Left hindlimb (tissue), 1 donor: ENCODE data around the gene CRACR2B.

Experiments used
- DNase-seq: peaks from one replicate; pipeline ENCODE4 v3.0.0-alpha.2; 2018

The CRACR2B gene

DNA sequence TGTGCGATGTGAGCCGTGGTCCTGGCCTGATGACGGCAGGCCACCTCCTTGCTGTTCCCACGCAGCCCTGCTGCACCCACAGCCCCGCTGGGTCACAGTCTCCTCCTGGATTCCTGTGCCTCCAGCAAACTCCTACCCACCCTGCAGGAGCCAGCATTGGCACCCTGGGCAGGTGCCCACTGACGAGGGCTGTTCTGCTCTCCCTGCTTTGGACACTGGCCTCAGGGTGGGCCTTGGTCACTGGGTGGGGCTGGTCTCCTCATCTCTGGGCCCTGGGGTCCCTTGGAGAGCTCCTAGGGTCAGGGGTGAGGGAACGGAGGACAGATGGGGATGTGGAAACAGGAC is 27.6 kb downstream of the CRACR2B start:
- no peak for DNase-seq

DNA sequence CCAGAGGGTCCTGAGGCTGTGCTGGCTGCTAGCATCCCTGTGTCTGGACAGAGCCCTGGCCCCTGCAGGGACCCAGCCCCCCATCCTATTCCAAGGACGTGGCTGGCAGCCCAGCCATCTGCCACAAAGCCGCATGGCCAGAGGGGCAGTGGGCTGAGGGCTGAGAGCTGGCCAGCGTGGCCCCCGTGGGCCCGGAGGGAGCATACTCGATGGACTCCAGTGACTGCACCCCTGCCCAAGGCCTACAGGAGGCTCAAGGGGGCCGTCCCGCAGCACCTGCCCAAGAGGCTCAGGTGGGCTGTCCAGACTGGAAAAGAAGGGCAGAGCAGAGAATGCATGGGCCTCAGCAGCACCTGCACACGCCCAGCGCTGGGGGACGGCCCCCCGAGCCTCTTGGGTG is 28.1 kb downstream of the CRACR2B start:
- no peak for DNase-seq

GRCh38 chr11:856397-856796 is 28.7 kb downstream of the CRACR2B start:
- DNase-seq = no peak

DNA sequence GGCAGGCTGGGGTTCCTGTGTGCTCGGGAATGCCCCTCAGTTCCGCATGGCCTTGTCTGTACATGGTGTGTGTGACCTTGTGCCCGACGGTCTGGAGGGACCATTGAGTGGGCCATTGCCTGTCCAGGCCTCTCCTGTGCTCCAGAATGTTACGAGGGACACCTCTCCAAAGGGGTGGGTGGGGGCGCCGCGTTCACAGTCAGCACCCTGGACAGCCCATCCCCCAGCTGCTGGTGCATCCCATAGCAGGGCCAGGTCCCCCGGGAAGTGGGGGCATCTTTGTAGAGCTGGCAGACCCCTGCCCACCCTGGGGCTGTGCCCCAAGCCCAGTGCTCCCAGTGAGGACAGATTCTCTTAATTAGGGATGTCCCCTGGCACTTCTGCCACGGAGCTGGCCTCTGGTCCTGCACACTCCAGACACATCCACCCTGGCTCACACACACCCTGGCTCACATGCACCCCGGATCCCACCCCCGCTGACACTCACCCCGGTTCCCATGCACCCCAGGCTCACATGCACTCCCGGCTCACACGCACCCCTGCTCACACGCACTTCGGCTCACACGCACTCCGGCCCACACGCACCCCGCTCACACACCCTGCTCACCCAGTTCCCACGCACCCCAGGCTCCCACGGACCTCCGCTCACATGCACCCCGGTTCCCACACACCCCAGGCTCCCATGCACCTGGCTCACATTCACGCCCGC is 30.5 kb downstream of the CRACR2B start:
- no peak for DNase-seq

DNA sequence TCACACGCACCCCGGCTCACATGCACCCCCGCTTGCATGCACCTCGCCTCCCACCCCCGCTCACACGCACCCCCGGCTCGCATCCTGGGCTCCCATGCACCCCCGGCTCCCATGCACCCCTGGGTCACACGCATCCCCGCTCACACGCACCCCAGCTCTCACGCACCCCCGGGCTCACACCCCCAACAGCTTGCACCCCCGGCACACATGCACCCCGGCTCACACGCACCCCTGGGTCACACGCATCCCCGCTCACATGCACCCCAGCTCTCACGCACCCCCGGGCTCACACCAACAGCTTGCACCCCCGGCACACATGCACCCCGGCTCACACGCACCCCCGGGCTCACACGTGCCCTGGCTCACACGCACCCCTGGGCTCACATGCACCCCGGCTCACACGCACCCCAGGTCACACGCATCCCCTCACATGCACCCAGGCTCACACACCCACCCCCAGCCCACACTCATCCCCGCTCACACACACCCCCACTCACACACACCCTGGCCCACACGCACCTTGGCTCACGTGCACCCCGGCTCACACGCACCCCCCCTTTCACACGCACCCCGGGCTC is 31.1 kb downstream of the CRACR2B start:
- no peak for DNase-seq

GRCh38 chr11:859394-860131 is 31.8 kb downstream of the CRACR2B start:
- peak; percentile 85 for DNase-seq

GRCh38 chr11:860234-861104 is 32.8 kb downstream of the CRACR2B start:
- no peak for DNase-seq

GRCh38 chr11:861105-861479 is 33.4 kb downstream of the CRACR2B start:
- DNase-seq = no peak

DNA sequence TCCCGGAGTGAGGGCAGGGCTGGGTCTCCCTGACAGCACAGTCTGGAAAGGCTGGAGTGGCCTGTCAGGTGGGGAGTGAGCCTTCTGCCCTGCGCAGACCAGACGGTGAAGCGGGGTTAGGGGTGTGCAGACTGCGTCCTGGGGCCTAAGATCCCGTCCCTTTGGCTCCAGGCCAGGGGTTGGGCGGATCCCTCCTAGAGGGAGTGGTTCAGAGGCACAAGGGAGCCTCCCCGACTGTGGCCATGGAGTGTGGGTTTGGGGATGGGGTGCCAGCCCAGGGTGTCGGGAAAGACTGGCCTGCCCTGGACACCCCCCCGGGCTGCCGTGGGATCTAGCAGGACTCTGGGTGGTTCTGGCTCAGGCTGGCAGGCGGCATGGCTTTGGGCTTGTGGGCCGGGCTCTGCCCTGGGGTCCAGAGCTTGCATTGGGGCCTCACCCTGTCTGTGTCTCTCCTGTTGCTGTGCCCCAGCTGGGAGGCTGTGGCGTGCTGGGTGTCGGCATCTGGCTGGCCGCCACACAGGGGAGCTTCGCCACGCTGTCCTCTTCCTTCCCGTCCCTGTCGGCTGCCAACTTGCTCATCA is 34.5 kb downstream of the CRACR2B start:
- no peak for DNase-seq

- no peak for DNase-seq
Measured at GRCh38 chr11:862696-863022, 34.9 kb downstream of the CRACR2B start.

DNA sequence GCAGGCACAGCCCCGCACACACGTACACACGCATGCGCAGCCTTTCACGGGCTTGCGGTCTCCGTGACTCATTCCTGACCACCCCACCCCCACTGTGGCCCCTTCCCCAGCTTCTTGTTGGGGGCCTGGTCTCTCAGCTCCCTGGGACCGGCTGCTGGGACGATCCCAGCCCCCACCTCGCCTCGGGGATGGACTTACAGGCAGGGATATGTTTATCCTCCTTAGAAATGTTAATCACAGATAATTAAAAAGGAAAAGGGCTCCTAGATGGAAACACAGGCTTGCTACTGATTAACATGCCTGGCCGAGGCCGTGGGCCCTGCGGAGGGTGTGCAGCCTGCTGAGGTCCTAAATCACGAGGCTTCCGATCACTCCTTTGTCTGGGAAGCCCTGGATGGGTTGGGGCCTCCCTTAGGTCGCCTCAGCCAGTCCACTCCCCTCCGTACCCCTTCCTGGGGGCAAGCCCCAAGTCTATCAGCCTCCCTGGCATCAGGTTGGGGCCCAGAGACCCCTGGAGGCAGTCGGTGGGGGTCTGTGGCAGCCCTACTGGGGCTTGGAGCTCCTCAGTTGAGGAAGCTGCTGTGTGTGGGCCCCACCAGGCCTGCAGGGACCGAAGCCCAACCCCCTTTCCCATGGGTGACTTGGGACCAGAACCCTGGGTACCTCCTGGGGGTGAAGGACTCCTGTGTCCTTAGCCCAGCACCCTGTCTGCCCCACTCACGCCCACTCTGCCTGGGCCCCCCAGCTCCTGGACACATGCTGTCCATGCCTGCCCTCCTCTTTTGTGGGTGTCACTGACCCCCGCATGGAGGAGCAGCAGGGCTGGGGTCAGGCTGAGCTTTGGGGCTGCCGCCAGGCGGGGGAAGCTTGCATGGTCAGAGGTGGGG is 35.5 kb downstream of the CRACR2B start:
- DNase-seq = no peak

DNA sequence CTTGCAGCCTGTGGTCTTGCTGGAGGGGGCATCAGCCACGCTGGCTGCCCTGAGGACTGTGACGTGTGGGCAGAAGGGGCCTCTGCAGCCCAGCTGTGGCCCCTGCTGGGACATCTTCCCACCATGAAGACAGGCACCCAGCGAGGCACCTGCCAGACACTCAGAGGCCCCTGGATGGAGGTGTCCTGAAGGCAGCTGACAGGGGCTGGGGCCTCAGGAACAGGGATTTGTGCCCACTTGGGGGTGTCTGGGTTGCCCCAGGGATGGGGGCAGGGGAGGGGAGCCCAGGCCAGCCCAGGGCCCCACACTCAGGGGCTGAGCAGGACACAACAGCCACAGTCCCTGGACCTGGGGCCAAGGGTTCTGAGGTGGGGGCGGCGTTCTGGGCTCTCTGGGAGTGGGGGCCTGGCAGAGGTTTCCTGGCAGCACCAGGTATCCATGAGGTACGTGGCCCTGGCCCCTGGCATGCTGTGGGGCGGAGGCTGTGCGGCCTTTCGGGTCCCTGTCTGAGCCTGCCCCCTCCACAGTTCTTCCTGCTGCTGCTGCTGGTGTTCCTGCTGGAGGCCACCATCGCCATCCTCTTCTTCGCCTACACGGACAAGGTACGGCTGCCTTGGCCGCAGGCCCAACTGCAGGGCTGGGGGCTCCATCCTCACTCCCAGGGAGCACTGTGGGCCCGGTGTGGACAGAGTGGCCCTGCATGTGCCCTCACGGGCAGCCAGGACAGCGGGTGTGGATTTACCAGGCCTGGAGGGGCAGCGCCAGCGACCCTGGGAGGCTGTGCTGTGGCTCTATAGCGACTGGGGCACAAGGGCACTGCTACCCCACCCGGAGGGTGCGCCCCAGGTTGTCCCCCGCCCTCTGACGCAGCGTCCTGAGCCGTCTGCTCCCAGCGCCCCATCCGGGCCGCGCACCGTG is 36.5 kb downstream of the CRACR2B start:
- DNase-seq = no peak

DNA sequence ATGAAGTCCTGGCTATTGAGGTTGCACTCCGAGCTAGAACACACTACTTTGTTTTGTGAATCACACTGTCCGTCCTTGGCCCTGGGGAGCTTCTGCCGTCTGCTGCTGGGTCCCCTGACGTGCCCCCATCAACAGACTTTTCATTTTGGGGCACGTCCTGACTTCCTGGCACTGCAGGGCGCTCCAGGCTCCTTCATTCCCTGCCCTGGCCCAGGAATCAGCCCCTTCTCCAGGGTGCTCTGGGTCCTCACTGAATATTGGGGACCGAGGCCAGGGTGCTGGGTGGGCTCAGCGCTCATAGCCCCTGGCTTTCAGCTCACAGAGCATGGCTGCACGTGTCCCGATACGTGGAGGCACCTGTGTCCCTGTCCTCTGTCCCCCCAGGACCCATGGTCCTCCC is 37.2 kb downstream of the CRACR2B start:
- DNase-seq = no peak

DNA sequence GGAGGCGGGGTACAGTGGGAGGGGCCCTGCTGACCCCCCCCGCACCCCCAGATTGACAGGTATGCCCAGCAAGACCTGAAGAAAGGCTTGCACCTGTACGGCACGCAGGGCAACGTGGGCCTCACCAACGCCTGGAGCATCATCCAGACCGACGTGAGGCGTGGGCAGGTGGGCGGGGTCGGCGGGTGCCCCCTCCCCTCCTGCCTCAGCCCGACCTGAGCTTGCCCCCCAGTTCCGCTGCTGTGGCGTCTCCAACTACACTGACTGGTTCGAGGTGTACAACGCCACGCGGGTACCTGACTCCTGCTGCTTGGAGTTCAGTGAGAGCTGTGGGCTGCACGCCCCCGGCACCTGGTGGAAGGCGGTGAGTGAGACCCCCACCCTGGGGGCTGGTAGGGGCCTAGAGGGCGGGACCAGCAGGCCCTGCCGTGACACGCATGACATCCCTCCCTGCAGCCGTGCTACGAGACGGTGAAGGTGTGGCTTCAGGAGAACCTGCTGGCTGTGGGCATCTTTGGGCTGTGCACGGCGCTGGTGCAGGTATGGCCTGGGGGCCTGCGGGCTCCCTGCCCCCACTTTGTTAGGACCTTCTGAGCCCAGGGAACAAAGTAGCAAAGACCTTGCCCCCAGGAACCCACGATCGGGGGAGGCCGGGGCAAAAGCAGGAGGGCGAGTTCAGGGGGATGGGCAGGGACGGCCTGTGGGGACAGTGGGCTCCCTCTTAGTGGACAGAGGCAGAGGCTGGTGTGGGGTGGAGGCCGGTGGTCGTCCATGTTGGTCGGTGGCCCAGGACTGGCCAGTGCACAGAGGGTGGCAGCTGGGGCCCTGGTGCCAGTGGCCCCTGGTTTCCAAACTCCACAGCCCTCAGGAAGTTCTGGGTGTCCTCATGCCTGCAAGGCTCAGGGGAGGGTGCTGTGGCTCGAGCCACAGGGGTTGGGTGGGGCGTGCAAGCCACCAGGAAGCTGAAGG is 38.0 kb downstream of the CRACR2B start:
- no peak for DNase-seq

DNA sequence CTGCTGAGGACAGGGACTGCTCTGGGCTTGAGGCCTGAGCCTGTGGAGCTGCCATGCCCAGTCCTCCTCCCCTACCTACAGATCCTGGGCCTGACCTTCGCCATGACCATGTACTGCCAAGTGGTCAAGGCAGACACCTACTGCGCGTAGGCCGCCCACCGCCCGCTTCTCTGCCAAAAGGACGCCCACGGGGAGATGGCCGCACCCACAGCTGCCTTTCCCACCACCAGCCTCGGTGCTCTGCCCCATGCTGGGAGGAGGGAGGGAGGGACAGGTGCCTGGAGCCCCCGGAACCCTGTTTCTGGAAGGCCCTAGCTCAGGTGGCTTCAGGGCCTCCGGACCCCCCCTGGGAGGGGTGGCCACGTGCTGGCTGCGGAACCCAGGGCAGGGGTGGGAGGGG is 38.8 kb downstream of the CRACR2B start:
- DNase-seq = no peak

GRCh38 chr11:867856-868358 is 40.2 kb downstream of the CRACR2B start:
- no peak for DNase-seq

DNA sequence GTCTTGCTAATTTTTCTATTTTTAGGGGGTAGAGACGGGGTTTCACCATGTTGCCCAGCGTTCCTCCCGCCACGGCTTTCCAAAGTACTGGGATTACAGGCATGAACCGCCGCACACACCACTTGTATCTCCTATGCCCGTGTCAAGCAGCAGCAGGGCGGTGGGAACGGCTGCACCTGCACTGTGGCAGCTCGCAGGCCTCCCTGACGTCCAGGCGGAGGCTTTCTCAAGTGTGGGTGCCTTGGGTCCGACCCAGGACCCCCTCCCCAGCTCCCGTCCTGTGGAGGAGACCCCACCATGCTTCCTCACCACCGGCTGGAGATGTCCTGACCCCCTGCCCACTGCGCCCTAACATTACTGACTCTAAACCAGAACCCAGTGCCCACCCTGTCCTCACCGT is 40.7 kb downstream of the CRACR2B start:
- DNase-seq = no peak

DNA sequence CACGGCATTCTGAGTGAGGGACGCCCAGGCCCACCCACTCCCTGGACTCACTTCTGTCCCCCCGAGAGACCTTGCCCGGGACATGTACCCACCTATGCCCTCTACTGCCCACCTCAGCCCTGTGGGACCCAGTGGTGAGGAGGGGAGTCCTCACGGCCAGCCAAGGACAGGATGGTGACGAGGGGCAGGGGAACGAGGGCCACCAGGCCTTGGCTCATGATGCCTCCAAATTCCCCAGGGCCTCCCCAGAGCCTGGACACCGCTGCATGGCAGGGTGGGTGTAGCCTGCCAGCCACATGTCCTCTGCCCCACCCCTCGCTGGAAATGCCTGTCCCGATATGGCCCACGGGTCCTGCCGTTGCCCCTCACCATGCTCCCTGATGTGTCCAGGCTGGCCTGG is 41.1 kb downstream of the CRACR2B start:
- no peak for DNase-seq

- DNase-seq = no peak
Measured at GRCh38 chr11:869399-870126, 41.8 kb downstream of the CRACR2B start.
